GM19099 (cell line): ENCODE data around the gene ASMTL.

ENCODE experiments used
- POLR2A ChIP-seq: IDR thresholded peaks from 3 replicates; pipeline ENCODE4 v1.6.1; 2011; ENCODE audit warnings: low read depth; ENCODE audit not compliant: insufficient read length; ENCODE audit errors: extremely low read depth

ASMTL gene, protein sequence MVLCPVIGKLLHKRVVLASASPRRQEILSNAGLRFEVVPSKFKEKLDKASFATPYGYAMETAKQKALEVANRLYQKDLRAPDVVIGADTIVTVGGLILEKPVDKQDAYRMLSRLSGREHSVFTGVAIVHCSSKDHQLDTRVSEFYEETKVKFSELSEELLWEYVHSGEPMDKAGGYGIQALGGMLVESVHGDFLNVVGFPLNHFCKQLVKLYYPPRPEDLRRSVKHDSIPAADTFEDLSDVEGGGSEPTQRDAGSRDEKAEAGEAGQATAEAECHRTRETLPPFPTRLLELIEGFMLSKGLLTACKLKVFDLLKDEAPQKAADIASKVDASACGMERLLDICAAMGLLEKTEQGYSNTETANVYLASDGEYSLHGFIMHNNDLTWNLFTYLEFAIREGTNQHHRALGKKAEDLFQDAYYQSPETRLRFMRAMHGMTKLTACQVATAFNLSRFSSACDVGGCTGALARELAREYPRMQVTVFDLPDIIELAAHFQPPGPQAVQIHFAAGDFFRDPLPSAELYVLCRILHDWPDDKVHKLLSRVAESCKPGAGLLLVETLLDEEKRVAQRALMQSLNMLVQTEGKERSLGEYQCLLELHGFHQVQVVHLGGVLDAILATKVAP

DNA sequence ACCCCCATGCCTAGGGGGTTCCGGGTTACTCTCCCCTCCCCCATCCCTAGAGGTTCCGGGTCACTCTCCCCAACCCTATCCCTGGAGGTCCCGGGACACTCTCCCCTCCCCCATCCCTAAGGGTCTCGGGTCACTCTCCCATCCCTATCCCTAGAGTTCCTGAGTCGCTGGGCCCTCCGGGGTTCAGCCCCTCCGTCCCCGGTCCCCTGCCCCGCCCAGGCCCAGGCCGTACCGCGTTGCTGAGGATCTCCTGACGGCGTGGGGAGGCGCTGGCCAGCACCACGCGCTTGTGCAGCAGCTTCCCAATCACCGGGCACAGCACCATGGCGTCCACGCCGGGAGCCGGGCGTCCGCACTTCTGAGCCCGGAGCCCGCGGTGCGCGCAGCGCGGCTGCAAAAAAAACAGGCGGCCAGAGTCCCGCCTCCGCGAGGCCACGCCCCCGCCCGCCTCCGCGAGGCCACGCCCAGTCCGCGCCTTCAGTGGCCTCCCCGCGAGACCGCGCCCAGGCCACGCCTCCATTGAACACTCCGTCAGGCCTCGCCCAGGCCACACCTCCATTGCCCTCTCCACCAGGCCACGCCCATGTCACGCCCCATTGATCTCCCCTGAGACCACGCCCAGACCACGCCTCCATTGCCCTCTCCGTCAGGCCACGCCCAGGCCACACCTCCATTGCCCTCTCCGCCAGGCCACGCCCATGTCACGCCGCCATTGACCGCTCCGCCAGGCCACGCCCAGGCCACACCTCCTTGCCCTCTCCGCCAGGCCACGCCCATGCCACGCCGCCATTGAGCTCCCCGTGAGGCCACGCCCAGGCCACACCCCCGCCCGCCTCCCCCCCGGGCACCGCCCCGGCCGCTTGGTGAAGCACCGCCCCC is at the start of gene ASMTL:
Gene ASMTL, minus strand, starts transcription at position 394 of the 879 bp plus-strand sequence. Its CDS starts 69 bp downstream, at position 325.
- peak; percentile 96 for TF ChIP-seq POLR2A

DNA sequence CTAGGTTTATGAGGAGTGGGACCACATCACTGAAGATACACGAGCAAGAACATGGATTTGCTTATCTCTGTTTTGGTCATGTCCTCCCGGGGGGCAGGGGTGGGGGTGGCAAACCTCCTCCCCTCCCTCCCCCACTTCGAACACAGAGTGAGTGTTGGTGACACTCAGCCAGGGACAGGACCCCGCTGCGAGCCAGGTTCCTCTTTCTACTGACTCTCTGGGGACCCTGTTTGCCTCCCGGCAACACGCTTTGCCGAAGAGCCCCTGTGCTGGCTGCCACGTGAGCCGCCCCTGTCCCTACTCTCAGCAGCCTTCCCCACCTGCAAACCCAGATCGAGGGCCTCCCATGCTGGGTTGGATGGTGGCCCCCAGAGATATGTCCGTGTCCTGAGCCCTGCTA is 49.5 kb upstream of the ASMTL start:
- TF ChIP-seq POLR2A: peak; percentile 26

DNA sequence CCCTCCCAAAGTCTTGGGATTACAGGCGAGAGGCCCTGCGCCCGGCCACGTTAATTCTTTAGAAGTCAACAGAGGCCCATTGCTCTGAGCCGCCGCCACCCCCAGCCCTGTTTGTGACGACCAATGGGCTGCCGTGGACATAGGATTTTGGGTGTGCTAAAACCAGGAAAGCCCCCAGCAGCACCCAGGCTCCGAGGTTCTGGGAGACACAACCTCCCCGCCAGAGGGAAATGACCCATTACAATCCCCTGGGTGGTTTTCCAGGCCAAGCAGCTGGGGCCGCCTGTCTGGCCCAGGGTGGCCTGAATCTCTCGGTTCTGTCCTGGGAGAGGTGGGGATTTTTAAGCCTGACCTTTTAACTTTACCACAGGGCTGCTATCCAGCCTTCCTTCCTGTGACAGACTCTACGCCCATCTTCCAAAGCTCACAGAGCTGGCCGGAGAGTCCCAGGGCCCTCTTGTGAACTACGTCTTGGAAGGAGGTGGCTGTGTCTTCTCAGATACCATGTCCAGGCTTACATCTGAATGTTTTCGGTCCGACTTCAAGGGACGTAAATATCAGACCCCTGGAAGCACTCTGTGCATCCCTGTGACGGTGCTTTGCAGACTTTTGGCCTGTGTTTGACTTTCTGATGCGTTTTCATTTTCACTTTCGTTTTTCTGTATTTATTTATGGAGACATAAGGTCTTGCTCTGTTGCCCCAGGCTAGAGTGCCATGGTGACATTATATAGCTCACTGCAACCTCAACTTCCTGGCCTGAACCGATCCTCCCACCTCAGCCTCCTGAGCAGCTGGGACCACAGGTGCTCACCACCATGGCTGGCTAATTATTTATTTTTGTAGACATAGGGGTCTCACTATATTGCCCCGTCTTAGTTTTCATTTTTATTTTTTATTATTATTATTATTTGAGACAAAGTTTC is 48.3 kb upstream of the ASMTL start:
- no peak for TF ChIP-seq POLR2A

DNA sequence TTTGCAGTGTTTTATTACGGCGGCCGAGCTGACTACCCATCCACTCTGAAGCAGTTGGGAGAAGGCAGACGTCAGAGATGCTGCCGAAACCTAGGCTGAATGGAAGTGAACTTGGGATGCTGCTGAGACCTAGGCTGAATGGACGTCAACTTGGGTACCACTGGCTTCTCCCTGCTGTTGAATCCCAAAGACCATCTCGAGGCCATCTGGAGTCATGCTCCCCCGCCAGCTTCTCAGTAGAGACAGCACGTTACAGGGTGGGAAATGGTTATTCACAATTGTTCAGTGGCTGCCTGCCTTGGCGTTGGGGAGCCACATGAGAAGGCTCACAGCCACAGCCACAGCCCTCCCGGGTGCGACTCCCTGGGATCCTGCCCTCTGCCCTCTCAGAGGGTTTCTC is 43.4 kb upstream of the ASMTL start:
- no peak for TF ChIP-seq POLR2A

DNA sequence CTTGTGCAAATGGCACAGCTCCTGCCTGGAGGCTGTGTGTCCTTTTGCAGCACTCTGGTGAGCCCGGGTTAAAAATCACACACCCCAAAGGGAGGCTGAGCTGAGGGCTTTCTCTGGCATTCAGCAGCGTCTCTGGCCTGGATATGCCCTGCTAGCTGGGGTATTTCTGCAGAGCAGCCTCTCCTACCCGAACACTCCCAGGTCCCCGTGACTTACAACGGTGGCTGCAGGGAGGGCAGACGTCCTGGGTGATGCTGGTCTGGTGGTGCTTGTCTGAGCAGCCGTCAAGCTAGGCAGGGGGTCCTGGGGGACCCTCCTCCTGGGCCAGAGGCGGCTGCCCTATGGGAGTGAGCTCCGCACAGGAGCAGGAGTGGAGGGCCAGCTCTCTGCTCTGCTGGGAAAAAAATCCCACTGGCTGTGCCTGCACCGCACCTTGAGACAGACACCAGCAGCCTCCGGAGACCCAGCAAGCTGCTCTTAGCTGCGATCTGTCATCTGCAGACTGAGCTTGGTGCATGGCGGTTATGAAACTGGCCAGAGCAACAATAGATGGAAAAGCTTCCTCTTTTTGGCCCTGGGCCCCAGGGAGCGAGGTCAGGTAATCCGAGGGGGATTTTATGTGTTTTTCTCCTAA is 41.3 kb upstream of the ASMTL start:
- TF ChIP-seq POLR2A: peak; percentile 48

DNA sequence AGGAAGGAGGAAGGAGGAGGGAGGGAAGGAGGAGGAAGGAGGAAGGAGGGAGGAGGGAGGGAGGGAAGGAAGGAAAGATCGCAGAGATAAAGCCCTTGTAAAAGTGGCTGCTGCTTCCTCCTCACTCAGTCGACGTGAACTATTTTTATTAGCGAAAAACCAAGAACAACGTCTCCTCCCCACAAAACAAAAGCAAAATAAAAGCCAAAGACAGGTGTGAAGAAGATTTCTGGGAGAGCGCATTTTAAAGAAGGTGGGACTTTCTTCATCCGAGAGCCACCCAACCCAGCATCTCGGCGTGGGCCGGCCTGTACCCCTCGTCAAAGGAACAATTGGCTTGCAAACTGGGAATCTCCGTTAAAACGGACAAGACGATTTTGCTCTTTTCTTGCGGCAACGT is 40.7 kb upstream of the ASMTL start:
- peak; percentile 11 for TF ChIP-seq POLR2A

DNA sequence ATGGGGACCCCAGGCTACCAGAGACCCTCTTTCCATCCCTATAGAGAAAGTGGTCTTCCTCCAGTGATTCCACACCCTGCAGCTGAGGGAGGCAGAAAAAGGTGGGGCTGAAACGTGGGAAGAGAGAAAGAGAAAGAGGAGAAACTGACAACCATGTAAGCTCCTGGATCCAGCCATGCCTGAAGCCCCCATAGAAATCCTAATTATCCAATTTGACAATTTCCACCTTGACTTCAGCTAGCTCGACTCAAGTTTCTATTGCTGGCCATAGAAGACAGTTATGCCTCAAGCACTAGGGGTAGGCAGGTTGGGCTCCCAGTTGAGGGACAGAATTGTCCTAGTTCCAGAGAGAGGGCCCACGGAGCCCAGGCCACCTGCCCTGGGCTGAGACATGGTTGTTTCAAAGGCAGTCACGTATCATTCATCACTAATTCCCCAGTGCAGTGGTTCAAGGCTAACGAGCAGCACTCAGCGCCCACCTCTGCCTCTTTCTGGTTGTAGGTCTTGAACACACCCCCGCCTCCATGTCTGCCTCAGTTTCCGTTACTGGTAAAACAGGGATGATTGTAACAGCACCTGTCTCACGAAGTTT is 39.8 kb upstream of the ASMTL start:
- TF ChIP-seq POLR2A: no peak

DNA sequence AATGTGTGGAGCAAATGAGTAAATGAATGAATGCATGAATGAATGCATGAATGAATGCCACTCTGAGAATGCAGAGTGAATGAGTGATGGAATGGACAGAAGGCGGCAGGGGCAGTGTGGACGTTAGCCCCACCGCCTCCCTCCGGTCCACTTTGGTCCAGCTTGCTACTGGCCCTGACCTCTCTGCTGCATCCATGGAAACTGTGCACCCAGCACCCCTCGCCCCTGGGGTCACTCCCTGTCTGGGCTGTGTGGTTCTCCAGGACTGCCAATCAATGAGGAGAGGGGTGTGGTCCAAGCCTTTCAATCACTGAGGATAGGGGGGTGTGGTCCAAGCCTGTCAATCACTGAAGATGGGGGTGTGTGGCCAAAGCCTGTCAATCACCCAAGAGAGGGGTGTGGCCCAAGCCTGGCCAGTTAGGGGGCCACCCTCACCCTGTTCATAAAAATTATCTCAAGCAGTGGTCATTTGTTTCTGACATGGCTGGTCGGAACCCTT is 39.2 kb upstream of the ASMTL start:
- no peak for TF ChIP-seq POLR2A

DNA sequence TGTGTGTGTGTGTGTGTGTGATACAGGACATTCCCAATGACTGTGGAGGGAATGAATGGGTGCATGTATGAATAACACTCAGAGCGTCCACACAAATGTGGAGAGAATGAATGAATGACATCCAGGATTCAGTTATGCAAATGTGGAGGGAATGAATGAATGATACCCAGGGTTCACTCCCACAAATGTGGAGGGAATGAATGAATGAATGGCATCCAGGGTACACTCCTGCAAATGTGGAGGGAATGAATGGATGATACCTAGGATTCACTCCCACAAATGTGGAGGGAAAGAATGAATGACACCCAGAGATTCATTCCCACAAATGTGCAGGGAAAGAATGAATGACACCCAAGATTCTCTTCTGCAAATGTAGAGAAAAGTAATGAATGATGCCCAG is 36.0 kb upstream of the ASMTL start:
- no peak for TF ChIP-seq POLR2A

DNA sequence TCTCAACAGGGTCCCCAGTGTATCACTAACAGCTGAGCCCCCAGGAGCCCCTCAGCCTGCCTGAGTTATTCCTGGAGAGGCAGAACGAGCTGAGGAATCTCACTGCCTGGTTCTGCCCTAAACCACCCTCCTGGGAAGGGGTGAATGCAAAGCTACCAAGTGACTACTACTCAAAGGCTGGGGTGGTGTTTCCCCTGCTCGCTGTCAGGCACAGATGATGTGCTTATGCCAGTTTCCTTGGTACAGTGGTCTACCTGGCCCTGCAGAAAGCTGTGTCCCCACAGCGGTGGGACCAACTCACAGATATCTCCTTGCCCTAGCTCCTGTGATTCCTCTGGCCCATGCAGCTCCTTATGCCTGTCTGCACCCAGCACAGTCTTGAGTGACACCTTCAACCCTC is 35.4 kb upstream of the ASMTL start:
- TF ChIP-seq POLR2A: no peak

DNA sequence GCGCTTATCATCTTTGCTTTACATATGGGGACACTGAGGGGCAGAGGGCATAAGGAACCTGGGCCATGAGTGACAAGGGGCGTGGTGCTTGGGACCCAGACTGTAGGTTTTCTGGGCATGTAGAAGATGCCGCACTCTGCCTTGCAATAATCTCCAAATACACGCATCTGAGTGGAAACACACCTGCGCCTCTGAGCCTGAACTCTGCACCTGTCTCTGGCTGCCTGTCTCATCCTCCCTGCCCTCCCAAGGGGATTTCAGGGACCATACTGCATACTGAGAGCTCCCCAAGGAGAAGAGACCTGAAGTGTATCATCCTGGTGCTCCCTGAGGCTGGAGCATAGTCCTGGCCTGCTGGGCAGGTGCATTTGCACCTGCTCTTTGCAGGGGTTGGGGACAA is 34.7 kb upstream of the ASMTL start:
- TF ChIP-seq POLR2A: no peak

DNA sequence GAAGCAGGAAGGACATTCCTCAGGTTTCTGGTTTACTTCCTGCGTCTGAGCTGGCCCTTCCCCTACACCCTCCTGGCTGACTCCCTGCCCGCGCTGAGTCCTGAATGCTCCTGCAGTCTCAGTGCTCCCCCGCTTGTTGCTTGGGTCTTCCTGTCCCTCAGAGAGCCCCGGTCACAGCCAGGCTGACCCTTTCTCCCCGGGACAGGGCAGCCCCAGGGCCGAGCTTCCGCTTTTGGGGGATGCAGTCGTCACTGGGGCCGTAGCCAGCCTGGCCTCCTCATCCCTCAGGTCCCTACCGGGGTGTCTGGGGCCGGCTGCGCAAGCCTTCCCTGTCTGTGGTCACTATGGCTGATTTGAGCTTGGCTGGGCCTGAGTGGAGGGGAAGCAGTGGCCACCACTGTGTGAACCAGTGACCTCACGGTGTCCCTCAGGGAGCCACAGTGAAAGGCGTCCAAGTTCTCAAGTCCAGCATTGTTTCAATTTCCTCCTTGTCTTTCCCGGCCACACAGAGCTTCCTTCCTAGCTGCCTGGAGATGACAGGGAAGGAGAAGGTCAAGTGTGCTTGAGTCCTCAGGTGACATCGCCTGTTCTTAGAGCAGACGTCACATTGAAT is 34.1 kb upstream of the ASMTL start:
- TF ChIP-seq POLR2A: peak; percentile 13

DNA sequence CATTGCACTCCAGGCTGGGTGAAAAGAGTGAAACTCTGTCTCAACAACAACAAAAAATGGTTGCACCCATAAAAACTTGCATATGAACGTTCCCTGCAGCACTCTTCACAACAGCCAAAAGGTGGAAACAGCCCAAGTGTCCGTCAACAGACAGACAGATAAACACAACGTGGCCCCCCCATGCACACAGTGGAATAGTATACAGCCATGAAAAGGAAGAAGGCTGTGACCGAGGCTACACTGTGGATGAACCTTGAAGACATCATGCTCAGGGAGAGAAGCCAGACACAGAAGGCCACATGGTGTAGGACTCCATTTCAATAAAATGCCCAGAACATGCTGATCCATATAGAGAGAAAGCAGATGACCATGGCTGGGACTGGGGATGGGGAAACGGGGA is 33.5 kb upstream of the ASMTL start:
- no peak for TF ChIP-seq POLR2A
